Measurements from ENCODE around the gene ZNF366.

DNA sequence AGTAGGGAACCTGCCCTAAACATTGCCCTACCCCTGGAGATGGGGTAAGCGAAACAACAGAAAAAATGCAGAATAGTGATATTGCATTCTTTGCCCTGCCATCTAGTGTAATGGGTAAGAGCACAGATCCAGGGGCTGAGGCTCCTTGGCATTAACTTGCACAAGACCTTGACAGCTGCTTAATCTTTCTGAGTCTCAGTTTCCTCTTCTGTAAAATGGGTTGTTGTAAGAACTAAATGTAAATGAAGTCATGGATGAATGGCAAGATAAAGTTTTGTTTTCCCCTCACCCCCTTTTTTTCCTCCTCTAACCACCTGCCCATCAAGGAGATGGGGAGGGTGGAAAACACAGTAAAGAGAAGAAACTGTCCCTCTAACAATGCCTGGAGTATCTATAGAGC, 47.7 kb upstream of the ZNF366 start:
- TF ChIP-seq HDGF (IDR thresholded peaks at IDR 0.05; ENCODE audit: borderline replicate concordance) (no peak), BHLHE40 (IDR thresholded peaks at IDR 0.05; ENCODE audit: borderline replicate concordance) (no peak), ELF4 (IDR thresholded peaks at IDR 0.05) (no peak), SUZ12 (IDR thresholded peaks at IDR 0.05) (no peak), SP1 (IDR thresholded peaks at IDR 0.05) (no peak), TARDBP (IDR thresholded peaks at IDR 0.05) (no peak), ZNF384 (IDR thresholded peaks at IDR 0.05) (no peak), FOXK2 (IDR thresholded peaks at IDR 0.05) (no peak), L3MBTL2 (conservative IDR thresholded peaks at IDR 0.05) (no peak), FOXA1 (IDR thresholded peaks at IDR 0.05) (no peak), FOXM1 (IDR thresholded peaks at IDR 0.05; ENCODE audit: borderline replicate concordance) (no peak), ARNT (IDR thresholded peaks at IDR 0.05) (no peak)

Measured in HEK293T (cell line).